ENCODE results near the gene NQO2.
"Not testable (repeated sequence)": the region's sequence is repeated elsewhere in the genome, so short reads cannot be mapped to it uniquely, and the experiment has no call there.

NQO2 gene

DNA sequence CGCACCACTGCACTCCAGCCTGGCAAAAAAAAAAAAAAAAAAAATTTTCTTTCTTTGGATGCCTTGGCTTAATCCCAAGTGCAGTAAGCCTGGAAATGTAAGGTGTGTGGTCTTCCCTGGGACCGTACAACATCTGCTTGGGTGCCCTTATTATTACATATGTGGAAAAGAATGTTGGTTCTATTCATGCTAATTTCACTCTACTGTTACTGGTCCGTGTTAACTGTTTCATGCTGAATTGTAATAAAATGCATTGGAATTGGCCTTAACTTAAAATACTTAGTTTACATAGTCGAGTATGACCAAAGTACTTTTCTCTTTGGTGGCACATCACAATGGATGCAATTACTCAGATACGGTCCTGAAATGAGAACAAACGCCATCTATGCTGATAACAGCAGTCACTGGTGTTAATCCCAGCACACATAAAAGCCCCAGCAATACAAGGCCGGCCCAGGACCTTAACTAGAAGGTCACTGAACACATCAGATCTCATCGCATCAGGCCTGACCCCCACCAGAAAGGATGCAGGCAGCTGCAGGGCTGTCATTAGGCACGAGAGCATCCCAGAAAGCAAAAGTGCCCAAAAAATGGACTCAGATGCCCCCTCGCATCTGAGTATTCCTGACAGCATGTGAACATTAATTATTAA is 29.5 kb upstream of the NQO2 start:
- DNase-seq = no peak

DNA sequence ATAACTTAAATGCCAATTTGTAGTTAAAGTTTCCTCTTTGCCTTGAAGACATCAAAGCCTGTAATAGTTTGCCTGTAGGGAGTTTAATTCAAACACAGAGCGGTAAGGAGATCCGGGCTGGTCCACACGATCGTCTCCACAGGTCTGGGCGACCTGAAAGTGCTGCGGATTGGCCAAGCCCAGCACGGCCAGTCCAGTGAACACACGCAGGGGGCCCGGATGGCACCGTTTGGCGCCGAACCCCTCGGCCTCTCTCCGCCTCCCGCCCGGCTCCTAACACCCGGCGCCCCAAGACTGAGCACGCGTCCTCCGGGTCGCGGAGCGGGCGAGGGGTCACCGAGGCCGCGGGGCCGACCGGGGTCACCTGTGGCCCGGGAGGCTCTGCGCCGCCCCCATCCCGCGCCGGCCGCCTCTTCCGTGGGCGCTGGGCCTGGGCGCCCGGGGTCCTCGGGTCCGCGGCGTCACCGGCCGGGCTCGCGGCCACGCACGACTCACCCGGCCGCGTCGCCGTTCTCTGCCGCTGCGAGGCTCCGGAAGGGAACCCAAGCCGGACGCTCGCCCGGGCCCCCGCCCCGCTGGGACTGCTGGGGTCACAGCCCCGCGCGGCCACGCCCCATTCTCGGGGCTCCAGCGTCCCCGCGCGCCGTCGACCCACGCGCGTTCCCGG is 28.8 kb upstream of the NQO2 start:
- DNase-seq = peak; percentile 21

DNA sequence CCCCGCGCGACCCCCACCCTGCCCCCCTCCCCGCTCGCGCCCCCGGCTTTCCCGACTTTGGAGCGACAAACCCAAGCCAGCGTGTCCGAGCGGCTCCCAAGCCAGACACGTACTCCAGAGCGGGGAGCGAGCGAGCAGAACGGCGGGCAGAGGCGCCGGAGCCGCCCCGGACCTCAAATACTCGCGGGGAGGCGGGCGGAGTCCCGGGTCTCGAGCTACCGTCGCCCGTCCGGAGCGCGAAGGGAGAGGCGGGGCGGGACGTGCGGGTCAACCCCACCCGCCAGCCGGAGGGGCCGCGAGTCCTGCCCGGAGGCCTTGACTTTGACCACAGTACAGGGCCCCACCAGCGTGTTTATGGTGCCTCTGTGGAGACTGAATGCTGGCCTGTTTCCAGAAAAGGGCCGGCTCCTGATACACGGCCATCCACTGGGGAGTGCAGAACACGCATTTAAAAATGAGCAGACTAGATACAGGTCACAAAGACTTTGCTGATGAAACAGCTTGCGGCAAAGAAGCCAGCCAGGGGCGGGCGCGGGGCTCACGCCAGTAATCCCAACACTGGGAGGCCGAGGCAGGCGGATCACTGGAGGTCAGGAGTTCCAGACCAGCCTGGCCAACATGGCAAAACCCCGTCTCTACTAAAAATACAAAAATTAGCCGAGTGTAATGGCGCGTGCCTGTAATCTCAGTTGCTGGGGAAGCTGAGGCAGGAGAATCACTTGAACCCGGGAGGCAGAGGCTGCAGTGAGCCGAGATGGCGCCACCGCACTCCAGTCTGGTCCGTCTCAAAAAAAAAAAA is 28.1 kb upstream of the NQO2 start, which contains the start of gene SERPINB6:
SERPINB6 (minus strand) TSS at position 148 of the 799 bp plus-strand sequence. CDS start 12,235 bp downstream, outside the sequence.
- peak; percentile 22 for DNase-seq

DNA sequence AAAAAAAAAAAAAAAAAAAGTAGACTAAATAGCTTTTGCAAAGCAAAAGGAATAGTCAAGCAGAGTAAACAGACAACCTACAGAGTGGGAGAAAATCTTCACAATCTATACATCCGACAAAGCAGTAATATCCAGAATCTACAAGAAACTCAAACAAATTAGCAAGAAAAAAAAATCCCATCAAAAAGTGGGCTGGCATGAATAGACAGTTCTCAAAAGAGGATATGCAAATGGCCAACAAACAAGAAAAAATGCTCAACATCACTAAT is 27.5 kb upstream of the NQO2 start:
- not testable (repeated sequence) for DNase-seq

DNA sequence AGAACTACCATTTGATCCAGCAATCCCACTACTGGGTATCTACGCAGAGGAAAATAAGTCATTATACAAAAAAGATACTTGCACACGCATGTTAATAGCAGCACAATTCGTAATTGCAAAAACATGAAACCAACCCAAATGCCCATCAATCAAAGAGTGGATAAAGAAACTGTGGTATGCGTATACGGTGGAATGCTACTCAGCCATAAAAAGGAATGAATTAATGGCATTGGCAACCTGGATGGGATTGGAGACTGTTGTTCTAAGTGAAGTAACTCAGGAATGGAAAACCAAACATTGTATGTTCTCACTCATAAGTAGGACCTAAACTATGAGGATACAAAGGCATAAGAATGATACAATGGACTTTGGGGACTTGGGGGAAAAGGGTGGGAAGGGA is 27.0 kb upstream of the NQO2 start:
- not testable (repeated sequence) for DNase-seq

DNA sequence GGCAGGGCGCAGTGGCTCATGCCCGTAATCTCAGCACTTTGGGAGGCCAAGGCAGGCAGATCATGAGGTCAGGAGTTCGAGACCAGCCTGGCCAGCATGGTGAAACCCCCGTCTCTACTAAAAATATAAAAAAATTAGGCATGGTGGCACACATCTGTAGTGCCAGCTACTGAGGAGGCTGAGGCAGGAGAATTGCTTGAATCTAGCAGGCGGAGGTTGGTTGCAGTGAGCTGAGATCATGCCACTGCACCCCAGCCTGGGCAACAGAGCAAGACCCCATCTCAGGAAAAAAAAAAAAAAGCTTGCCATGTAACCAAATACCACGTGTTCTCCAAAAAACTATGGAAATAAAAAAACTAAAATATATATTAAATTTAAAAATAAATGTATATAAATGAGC is 26.5 kb upstream of the NQO2 start:
- not testable (repeated sequence) for DNase-seq

DNA sequence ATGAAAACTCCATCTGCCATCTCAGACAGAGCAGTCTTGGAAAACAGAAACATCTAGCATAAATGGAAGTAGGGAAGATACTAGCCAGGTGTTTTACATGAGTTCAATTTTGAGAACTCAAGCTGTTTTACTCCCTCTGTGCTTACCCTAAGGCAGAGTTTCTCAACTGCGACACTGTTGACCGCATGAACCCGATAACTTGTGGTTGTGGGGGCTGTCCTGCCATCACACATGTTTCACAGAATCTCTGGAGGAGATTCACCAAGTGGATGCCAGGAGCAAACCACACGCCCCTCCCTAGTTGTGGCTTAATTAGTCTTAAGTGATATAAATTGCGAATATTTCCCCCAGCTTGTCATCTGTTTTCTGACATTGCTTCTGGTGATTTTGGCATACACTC is 26.0 kb upstream of the NQO2 start:
- DNase-seq = peak; percentile 18

DNA sequence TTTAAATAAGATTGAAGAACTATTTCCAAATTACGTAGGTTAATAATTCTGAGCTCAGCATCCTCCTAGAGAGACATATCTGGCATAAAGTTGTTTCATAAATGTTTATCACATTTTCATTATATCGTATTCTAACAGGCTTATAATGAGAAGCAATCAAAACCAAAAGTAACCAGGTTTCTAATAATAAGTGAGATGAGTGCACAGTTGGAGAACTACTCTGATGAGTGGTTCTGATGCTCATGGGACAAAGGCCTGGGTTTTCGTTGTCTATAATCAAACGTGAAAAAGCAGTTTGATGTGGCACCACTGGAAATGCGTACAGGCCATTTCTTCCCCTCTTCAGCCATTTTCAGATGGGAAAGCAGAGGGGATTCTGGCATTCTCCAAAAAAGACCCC is 23.6 kb upstream of the NQO2 start:
- no peak for DNase-seq

DNA sequence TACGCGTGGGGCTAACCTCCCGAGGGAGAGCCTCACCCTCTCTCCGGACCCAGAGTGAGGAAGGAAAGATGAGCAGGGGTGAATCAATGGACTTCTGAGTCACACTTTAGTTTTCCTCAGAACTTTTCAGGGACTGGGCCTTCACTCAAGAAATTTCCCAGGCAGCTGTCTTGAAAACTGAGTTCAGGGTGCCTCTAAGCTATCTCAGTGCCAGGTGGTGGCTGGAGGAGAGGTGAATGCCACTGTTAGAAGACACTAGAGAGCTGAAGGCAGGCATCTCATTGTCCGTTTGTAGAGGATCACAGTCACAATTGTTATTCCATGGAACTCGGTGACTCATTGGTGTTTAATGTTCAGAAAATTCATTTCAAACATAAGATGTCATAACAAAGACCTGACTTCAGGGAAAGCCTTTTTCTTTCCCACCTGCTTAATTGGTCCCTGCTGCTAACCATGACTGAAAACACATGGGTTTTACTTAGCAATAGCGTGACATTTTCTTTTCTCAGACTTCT is 23.1 kb upstream of the NQO2 start:
- no peak for DNase-seq

DNA sequence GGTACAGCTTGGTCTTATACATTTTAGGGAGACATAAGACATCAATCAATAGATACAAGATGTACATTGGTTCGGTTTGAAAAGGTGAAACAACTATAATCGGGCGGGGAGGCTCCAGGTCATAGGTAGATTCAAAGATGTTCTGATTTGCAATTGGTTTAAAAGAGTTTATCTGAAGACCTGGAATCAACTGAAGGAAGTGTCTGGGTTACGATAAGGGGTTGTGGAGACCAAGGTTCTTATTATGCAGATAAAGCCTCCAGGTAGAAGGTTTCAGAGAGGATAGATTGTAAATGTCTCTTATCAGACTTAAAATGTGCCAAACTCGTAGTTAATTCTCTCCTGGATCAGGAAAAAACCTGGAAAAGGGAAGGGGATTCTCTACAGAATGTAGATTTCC is 22.4 kb upstream of the NQO2 start:
- DNase-seq = no peak

DNA sequence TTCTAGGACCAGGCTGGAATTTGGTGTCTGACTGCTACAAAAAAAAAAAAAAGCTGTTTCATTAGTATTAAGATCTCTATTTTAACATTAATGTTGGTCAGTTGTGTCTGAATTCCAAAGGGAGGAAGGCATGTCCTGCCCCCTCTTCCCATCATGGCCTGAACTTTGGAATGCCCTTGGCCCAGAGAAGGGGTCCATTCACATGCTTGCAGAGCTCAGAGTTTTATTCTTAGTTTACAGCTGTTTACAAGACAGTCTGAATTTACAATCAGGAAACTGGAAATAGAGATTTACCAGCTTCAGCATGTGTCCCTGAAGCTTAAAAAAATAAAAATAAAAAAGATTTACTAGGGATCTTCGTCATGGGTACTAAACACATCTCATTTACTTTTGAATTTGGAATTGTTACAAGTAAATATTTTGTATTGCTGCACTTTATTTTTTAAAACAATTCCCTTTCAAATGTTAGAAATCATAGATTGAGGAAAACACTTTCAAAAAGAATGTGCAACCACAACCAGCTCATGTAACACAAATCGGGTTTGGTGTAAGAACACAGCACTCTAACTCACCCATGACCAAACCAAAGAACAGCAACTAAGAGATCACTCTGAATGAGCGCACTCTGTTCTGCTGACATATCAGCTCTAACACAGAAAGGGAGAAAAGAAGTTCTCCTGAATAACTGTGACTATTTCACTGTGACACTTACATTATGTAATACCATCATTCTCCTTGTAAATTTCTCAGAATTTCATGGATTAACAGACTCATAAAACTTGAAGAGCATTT is 21.7 kb upstream of the NQO2 start:
- no peak for DNase-seq

DNA sequence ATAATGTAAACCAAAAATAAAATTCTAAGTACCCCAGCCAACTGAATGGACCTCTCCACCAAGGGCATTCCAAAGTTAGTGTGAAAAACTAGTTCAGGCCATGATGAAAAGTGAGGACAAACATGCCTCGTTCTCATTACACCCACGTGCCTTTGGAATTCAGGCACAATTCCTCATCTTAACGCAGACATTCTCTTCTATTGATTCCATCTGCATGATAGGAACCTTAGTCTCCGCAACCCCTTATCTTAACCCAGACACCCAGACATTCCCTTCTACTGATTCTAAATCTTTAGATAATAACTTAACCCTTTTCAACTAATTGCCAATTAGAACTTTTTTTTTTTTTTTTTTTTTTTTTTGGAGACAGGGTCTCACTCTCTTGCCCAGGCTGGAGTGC is 20.8 kb upstream of the NQO2 start:
- DNase-seq = no peak

DNA sequence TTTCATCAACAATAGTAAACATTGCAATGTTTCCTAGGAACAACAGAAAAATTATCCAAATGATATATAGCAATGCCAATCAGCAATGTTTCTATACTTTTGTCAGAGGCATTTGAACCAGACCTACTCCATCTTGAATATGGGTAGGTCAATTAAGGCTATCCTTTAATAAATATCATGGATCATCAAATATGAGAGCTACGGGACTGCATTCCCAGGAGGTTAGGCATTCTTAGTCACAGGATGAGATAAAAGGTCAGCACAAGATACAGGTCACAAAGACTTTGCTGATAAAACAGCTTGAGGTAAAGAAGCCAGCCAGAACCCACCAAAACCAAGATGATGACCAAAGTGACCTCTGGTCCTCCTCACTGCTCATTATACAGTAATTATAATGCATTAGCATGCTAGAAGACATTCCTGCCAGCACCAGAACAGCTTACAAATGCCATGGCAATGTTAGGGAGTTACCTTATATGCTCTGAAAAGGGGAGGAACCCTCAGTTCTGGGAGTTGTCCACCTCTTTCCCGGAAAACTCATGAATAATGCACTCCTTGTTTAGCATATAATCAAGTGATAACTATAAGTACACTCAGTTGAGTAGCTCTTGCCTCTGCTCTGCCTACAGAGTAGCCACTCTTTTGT is 19.8 kb upstream of the NQO2 start:
- DNase-seq = no peak

DNA sequence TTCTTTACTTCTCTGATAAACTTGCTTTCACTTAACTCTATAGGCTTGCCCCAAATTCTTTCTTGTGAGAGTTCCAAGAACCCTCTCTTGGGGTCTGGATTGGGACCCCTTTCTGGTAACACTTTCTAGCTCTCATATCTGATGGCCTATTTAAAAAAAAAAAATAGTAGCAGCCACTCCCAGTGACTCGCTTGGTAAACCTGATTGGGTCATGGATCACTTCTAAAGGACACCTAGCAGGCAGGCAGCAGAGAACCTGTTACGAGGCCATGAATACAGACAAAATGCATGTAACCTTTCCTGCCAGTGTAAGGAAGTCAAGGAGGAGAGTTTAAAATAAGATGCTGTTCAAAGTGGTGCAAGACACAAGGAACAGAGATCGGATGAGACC is 19.2 kb upstream of the NQO2 start:
- DNase-seq = no peak

DNA sequence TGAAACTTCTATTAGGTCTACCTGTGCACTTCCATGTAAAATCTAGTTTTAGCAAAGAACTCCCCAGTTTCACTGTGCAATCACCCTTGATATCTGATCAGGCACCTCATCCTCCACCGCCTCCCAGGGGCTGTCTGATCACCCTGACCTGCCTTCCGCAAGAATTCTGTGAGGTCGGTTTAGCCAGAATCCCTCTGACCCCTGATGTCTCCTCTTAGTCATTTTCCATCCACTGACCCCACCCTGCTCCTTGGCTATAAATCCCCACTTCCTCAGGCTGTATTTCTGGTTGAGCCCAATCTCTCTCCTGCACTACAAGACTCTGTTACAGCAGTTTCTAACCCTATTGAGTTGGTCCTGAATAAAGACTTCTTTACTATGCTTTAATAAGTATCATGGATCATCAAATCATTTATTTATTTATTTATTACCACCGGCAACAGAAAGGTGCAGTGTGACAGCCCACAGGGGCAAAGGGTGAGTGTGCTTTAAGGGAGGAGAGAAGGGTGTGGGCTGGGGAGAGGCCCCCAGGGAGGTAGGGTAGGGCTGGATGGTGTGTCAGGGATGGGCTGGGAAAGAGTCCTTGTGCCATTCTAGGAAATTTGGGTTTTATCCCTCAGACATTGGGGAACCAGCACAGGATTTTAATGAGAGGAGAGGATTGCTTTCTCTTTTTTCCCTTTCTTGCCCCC is 17.1 kb upstream of the NQO2 start:
- no peak for DNase-seq

DNA sequence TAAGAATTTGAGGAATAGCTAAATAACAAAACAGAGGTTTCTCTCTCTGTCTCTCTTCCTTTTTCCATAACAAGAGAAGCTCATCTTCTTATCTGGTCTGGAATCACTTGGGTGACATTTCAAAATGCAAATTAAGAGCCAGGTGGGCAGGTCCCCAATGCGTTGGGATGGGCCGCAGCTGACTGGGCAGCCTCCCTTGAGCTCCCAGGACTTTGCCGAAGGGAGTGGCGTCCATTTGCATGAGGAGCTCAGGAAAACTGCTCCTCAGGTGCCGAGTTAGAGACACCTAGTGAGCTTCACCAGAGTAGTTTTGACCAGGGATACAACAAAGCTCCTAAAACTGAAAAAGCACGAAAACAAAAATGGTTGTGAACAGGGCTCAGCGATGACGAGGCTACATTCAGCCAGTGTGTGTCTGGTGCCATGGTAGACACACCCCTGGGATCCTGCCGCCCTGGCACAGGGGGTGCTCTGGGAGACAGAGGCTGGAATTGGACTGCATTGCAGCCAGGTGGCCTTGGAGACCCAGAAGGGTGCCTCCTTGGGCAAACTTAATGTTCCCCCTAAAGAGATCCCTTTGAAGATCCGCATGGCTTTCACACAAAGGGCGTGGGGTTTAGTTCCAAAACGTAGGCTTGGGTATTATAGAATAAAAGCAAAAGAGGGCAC is 14.8 kb upstream of the NQO2 start:
- no peak for DNase-seq

DNA sequence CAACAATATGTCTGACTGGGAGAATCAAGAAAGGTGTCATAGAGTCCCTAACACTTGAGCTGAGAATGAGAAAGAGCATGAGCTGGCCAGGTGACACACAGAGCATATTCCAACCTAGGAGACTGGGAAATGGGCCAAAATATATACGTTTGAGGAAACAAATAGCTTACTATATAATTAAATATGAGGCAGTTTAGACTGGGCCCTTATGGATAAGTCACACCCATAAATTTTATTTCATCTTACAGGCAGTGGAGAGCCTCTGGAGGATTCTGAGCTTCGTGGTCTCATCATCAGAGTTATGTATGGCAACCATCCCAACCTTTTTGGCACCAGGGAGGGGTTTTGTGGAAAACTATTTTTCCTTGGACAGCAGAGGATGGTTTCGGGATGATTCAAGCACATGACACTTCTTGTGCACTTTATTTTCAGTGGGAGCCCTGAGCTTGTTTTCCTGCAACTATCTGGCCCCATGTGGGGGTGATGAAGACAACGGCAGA is 12.9 kb upstream of the NQO2 start:
- no peak for DNase-seq

DNA sequence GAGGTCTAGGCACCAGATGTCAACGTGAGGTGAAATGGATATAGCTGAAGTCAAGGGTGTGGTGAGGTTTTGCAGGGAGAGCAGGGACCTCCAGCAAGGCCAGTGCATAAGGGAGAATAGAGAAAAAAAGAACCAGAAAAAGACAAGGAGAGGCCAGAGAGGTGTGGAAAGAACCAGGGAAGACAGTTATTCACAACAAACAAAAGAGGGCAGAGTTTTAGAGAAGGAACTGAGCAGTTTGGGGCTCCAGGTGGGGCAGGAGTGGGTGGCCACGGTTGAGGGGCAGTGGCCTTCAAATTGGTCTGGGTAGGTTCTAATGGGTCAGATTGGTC is 11.6 kb upstream of the NQO2 start:
- no peak for DNase-seq

DNA sequence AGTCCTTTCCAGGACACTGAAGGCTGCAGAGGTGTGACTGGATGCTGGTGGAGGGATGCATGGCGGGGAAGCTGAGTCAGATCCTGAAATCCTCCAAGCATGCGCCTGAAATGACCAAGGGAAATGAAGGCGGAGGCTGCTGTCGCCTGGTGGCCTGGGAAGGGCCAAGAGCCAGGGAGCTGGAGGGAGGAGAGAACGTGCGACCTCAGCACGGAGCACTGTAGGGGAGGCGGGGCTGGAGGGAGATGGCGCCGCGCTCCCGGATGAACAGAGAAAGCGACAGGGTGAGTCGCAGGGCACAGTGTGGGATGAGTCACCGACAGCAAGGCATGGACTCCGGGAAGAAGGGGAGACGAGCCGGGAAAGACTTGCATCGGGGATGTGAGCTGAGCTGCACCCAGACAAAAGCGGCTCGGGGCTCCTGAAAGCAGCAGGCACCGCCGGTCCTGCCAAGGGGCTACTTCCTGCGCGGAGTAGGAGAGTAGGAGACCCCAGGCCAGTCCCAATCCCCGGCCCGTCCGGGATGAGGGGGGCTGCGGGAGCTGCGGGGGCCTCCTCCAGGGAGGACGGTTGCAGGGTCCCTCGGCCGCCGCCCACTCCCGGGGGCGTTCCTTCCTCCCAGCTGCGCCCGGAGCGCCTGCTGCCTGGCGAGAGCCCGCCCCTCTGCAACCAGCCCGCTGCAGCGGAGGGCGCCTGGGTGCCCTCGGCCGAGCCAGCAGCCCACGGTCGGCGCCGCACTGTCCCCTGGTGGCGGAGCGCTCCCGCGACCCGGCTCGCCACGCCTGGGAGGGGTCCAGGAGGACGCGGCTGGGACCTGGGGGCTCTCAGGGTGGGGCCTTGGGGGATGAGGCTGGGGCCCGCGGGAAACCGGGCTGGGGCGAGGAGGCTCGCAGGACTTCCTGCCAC is 11.0 kb upstream of the NQO2 start:
- DNase-seq = peak; percentile 81

Measured in NK-92 treated with Interleukin-12 subunit alpha and Interleukin-12 subunit beta, amount 100 ng/mL, for 24 hours (cell line).